ENCODE results near the gene CSK.
A peak's percentile ranks its signal among the peaks of the same experiment; 100 is the strongest.
"Not testable (repeated sequence)": the region's sequence is repeated elsewhere in the genome, so short reads cannot be mapped to it uniquely, and the experiment has no call there.

CSK gene

DNA sequence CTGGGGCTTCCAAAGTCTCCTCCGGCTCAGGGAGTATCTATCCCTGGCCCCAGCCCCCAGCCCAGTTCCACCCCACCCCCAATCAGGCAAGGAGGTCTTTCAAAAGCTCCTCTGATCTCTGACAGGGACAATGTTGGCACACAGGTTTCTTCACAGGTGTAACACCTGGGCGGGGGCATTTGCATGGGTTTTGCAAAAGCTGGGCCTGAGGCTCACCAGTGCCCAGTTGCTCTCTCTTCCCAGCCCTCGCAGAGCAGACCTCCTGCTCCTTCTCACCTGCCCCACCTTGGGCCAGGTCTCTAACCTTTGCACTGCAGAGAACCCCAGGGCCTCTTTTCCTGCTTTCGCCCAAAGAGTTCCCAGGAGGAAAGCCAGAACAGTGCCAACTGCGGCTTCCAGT, 8.6 kb upstream of the CSK start:
- DNase-seq: no peak

DNA sequence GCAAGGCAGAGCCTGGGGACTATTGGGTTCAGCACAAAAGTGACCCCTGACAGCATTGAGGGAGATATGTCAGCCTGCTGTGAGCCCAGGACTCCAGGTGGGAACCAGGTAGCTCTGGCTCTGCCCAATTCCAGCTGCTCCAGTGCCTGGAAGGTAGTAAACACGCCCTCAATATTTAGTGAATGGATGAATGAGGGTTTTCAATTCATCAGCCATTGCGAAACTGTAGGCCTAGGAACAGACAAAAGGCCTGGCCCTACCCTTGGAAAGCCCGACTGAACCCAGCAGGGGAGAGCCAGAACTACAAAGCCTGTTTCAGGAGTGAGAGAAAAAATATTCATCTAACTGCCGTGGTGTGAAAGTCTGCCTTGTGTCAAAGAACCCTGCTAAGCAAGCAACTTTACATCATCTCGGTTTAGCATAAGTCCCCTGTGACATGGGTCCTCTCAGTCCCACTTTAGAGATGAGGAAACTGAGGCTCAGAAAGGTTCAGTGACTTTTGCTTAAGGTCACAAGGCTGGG, 8.1 kb upstream of the CSK start:
- DNase-seq: no peak

DNA sequence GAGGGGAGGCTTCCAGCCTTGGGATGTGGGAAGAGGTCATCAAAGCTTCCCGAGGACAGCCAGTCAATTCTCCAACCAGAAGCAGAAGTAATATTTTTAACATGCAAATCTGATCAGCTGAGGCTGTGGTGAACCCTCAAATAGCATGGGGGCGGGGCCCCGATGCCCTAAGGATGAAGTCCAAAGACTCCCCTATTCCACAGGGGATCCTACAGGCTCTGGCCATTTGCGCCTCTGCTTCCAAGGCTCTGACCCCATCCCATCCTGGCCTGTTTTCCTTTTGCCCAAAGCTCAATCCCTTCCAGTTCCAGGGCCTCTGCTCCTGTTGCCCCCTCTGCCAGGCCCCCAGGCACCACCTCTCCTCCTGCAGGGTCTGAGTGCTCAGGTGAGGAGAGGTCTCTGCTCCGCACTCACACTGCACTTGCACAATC, 6.7 kb upstream of the CSK start:
- DNase-seq: no peak

DNA sequence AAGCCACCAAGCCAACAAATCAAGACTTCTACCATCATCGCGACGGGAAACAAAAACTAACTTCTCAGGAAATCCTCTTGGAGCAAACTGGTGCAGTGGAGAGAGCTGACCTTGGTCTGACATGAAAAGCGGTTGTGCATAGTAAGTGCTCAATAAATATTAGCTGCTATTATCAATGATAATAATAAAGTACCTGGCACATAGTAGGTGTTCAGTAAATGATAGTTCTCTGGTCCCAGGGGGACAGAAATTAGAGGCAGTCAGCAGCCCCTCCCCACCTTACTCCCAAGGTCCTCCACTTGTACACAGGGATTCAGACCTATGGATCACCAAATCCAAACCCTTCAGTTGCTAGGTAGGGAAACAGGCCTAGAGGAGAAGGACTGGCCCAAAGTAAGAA, 6.0 kb upstream of the CSK start:
- DNase-seq: no peak

DNA sequence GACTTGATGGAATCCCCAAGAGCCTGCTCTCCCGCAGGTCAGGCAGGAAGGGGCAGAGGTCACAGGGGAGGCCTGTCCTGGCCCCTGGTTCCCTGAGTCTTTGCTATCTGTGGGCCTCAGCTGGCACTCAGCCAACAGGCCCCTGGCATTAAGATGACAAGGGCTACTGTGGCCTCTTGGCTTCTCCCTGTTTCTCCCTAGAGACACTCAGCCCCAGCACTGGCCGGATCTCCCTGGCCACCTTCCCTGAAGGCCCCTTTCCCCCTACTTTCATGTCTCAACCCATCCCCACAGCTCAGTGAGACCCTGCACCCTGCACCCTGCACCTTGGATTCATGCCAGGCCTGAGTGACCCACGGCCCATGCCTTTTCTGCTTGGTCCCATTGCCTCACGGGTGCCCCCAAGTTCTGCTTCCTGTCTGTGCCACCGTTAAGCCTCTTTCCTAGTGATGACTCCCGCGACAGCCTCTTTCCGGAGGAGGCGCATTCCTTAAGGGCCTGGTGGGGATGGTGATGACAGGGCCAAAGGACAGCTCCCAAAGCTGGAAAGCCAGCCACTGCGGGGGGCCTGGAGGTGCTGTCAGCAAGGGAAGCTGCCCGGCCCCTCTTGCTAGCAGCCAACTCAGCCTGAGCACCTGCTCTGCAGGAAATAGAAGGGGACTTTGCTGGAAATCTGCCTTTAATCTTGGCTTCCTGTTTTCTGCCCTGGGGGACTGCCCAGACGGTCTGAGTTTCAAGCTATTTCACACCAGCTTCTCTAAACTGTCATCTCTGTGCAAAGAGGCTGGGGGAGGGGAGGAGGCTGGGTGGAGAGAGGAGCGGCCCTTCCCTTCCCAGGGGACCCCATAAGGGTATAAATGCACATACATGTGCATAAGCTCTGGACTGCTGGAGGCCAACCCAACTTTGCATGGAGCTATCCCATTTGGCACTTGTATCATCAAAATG, 4.8 kb upstream of the CSK start:
- DNase-seq: peak in 1 of 2 experiments; percentile 55

DNA sequence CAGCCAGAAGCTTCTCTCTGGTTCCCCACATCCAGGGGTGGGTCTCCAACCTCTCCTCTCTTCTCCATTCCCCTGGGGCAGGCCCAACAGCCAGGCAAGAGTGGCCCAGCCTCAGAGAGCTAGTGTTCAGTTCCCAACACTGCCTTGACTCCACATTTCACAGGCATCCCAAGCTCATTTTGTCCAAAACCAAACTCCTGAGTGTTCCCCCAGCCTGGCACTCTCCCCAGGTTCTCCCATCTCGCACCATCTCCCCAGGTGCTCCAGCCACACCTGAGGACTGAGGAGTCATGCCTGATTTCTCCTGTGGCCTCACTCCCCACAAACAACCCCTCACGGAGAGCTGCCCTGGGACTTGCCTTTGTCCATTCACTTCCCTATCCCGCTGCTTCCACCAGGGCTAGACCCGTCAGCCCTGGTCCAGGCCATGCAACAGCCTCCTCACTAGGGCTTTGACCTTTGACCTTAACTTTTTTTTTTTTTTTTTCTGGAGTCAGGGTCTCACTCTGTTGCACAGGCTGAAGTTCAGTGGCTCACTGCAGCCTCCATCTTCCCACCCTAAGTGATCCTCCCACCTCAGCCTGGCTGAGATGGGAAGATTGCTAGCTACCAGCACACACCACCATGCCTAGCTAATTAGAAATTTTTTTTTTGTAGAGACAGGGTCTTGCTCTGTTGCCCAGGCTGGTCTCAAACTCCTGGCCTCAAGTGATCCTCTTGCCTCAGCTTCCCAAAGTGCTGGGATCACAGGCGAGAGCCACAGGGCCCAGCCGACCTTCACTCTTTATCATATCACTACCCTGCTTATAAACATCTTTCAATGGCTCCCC, 3.9 kb upstream of the CSK start:
- no peak for DNase-seq

DNA sequence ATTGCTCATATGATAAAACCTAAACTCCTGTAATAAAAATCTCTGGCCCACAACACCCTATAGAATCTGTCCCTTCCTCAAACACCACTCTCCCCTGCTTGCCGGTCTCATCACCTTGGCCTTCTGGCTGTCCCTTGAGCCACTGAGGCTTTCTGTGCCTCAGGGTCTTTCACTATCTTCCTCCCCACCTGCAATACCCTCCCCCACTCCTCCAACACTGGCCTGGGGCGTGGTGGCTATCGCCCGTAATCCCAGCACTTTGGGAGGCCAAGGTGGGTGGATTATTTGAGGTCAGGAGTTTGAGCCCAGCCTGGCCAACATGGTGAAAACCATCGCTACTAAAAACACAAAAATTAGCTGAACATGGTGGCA, 3.3 kb upstream of the CSK start:
- DNase-seq: no peak

DNA sequence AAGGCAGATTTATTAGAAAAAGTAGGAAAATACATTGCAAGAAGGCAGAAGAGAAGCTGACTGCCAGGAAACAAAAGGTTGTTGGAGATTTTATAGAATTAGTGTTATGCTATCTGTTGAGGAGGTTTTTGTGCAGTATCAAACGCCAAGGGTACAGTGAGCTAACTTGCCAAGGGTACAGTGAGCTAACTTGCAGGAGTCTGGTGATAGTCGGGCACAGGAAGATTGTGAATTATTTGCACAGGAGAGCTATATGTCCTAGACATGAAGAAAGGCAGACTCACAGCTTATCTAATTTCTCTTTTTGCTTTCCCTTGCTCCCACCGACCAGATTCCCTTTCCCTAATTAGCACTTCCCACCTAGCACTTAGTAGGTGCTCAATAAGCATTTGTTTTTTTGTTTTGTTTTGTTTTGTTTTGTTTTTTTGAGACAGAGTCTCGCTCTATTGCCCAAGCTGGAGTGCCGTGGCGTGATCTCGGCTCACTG, 2.7 kb upstream of the CSK start:
- no peak for DNase-seq

DNA sequence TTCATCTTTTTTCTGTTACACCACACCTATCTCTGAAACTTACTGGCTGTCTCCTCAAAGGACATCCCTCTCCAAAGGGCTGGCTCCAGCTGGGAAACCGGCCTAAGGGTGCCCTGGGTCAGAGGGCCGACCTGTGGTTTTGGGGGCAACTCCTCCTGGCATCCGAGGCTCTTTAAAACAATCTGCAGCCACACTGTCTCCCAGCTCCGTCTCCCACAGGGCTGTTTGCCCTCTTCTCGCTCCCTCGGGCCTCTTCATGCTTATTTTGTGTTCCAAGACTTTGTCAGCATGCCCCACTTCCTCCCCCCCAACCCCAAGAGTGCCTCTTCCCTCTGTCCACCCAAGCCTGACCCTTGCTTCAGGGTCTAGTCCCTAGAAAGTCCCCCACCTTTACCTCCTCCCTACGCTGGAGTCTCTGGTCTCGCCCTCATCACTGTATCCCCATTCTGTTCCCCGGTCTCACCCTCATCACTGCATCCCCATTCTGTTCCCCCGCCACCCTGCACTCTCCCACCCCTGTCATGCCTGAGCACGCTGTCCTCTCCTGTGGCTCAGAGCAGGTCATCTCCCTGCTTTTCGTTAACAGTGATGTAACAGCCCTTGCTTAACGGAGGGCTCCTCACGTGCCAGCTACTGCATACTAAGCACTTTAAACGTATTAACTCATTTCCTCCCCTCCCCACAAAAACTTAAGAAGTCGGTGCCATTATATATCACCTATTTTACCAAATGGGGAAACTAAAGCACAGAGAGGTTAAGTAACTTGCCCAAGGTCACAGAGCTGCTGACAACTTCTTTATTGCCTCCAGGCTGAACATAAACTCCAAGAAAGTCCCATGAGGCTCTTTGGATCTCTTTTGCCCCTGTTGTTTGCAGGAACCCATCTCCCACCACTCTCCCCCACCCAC, 1.1 kb upstream of the CSK start:
- peak in 1 of 2 experiments; percentile 54 for DNase-seq

DNA sequence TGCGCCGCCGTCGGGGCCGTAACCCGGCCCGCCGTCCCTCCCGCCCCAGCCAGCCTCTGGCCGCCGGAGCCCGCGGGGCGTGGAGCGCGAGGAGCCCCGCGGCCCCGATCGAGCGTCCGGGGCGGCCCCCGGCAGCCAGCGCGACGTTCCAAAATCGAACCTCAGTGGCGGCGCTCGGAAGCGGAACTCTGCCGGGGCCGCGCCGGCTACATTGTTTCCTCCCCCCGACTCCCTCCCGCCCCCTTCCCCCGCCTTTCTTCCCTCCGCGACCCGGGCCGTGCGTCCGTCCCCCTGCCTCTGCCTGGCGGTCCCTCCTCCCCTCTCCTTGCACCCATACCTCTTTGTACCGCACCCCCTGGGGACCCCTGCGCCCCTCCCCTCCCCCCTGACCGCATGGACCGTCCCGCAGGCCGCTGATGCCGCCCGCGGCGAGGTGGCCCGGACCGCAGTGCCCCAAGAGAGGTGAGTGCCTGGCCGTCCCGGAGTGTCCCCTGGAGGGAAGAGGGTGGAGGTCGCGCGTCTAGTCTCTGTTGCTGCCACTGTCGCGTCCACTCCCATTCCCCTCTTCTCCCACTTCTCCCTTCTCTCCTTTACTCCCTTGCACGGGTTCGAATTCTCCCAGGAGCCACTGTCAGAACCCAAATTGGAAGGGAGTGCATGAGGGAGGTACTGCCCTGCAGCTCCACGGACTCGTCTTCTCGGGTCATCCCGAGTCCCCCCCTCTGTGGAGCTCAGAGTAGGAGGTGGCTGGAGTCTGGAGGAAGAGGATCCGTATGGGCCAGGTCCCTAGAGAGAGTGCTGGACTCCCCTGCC, 585 bp downstream of the CSK start:
- peak; percentile 52 to 64 for DNase-seq

DNA sequence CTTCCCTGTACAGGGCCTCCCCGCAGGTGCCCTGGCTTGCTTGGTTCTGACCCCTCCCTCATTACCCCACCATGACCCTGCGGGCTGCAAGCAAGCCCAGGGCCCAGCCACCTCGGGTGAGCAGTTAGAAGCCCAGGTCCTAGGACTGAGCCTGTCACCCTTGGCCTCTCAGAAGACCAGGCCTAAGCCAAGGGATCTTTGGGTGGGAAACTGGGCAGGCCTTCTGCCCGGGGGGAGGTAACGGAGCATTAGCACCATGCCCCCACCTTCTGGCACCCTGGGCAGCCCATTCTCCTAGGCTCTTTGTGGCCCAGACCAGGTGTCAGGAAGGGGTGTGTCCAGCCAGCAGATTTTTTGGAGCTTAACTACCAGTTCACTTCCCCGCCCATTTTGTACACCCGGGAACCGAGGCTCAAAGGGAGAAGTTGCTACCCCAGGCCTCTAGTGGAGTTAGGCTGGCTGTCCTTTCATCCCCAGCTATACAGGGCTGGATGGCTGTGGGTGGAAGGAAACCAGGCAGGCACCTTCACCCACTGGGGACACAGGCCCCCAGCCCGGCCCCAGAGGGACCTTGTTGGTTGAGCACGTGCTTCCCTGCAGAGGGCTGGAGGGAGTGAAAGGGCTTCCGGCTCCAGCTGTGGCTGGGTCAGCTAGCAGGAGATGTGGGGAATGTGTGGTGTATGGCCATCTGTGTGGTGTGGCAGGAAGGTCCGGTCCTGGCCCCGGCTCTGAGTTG, 1.4 kb downstream of the CSK start:
- no peak for DNase-seq

DNA sequence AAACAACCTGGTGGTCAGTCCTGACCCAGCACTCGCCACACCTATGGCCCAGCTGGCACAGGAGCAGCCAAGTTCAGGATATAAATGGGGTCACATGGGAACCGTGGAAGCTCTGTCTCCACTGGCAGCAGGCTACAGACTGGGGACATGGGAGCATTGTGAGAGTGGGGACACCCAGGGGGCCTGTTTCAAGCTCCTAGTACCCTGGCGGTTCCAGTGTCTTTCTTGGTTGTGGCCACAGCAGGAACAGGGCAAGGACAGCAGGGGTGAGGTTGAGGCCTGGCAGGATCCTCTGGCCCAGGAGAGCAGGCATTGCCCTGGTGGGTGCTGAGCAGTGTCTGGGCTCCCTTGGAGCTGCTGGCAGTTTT, 1.9 kb downstream of the CSK start:
- no peak for DNase-seq

DNA sequence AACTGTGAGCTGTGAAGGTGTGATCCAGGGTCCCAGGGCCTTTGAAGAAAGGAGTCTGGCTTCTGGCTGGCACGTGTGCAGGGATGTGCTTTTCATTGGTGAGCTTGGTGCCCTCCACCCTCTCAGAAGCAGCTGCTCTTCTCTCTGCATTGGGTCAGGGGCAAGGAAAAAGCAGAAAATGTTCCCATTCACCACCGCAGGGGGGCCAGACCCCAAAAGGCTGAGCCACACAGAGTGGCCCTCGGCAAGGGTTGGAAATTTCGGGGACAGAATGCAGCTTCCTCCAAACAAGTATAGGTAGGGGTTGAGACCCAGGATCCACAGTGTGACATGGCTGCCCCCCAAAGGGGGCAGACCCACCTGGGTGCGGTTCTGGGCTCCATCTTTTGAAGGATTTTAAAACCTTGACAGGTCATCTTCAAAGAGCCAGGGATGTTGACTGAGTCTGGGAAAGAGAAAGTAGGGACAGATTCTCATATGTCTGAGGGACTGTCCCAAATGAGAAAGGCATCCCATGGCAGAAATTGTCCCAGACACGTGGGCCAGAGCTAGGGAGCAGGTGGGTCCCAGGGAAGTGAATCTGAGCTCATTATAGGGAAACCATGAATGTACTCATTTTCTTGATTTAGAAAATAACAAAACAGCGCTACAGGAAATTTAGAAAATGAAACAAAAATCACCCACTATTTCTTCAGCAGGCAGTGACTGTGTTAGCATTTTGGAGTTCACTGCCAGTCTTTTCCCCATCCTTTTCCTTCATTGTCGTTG, 2.7 kb downstream of the CSK start:
- no peak for DNase-seq

DNA sequence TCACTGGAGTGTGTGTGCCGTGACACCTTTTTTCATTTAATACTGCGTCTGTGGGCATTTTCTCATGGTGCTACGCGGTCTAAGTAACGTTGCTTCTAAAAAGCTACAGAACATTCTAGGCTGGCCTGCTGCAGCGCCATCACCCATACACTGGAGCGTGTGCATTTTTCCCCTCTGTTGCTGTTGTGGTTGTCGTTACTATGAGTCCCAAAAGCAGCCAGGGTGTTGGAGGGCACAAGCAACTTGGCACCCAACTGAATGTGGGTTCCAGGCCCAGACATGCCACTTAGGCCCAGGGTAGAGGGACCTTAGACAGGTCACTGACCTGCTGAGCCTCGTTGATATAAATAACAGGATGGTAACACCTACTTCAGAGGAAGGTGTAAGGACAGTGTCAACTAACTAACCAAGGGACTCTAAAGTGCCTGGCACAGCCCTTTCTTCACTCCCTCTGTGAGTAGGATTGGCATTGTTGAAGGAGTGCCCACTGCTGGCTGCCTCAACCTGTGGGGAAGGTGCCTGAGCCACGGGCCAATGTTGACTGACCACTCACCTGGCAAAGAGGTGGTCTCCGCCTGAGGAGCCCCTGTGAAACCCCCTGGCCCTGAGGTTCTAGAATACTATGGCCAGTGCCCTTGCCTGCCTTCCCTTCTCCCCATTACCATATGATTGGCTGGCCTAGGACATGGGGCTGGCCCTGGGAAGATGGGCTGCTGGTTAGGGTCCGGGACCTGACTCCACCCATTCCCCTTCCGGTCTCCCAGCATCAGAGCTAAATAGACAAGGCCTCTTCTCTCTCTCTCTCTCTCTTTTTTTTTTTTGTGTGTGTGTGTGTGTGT, 3.5 kb downstream of the CSK start:
- no peak for DNase-seq

DNA sequence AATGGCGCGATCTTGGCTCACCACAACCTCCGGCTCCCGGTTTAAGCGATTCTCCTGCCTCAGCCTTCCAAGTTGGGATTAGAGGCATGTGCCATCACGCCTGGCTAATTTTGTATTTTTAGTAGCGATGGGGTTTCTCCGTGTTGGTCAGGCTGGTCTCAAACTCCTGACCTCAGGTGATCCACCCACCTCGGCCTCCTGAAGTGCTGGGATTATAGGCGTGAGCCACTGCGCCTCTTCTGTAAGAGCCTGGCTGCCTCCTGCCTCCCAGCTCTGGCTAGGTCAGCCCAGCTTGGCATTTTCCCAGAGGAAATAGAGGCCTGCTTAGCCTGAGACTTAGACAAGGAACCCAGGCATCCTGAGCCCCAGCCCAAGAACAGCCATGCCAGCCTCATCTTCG, 4.2 kb downstream of the CSK start:
- DNase-seq: not testable (repeated sequence)

DNA sequence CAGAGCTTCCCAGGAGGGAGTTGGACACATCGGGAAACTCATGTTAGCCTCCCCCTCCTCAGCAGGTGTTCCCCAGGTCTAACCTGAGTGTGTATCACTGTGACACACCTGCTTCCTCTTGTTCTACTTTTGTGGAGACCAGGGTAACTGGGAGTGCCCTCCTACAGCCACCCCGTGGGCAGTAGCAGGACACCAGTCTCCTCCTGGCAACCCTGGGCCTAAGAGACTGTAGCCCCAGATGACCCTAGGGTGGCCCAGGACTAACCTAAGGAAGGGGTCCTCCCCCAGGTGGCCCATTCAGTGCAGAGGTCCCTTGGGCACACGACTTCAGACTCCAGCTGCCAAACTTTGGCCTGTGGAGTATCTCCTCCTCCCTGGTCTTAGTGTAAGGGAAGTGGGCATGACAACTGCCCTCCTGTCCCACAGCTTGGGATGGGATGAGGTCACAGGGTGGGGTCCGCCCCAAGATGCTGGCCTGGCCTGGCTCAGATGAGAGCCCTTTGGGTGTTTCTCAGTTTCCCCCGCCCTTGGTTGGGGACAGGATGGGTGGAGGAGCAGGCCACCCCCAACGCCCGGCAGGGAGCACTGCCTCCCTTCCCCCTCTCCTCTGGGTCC, 4.8 kb downstream of the CSK start:
- DNase-seq: no peak

DNA sequence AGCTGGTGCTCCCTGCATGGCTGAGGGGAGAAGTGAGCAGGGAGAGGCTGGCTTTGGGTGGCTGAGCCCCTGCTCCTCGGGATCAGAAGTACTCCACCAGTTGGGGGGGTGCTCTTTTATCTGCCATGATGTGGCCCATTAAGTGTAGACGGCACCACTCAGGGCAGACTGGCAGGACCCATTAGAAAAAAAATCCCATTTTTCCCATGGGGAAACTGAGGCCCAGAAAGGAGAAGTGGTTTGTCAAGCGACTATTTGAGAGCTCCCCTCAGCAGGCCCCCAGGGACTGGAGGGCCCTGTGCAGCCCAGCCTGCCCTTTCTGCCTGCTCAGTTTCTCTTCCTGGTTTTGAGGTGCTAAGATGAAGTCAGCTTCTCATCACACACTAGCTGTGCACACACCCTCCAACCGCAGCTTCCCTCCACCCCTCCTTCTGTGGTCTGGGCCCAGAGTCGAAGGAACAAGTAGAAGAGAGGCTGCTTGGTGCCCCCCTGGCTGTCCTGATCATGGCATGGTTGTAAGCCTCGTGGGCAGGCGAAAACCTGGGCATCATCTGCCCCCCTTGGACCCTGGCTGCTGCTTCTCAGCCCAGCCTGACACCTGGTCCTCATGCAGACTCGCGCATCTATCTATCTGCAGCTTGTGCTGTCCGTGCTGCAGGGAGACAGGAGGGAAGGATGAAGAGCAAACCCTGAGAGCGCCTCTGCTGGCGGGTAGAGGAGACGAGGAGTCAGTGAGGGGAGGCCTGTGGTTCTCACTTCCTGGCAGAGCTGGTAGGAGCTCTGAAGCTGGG, 5.6 kb downstream of the CSK start:
- peak; percentile 85 to 89 for DNase-seq

All from stimulated activated CD4-positive, alpha-beta T cell treated with anti-CD3 and anti-CD28 coated beads, Interleukin-4, amount 100 ng/mL, for 4 hours (primary cell).